Neural cell (in vitro differentiated cells): ENCODE results near the gene XBP1. TPM values are rescaled to one million over a fixed set of nuclear protein-coding genes. Genes with fewer than 3 reads are reported as not detected.
"Not testable (repeated sequence)": the region's sequence is repeated elsewhere in the genome, so short reads cannot be mapped to it uniquely, and the experiment has no call there.

ENCODE experiments used
- H2AFZ ChIP-seq: fragments of 200-600, 300-800 bp; sonication (generic), shearing (Covaris generic); 2 replicates; pipeline ENCODE4 v1.6.0; 2014; ENCODE audit warnings: low read depth, mild to moderate bottlenecking, antibody characterized with exemption, low read length, moderate library complexity
- H3F3A ChIP-seq: fragments of 200-600 bp; shearing (Covaris generic); 2 replicates; pipeline ENCODE4 v1.6.1; 2016; ENCODE audit warnings: mild to moderate bottlenecking, moderate library complexity, mixed read lengths, antibody characterized with exemption, low read length; ENCODE audit not compliant: insufficient read depth, poor library complexity, severe bottlenecking
- H3K27ac ChIP-seq: fragments of 200-600, 300-800 bp; sonication (generic), shearing (Covaris generic); 2 replicates; pipeline ENCODE4 v1.5.1; 2014; ENCODE audit warnings: mild to moderate bottlenecking, low read length, moderate library complexity
- H3K27me3 ChIP-seq: fragments of 300-800, 200-600 bp; sonication (generic), shearing (Covaris generic); 2 replicates; pipeline ENCODE4 v1.6.0; 2014; ENCODE audit warnings: mild to moderate bottlenecking, low read depth, low read length, moderate library complexity; ENCODE audit not compliant: insufficient read depth
- H3K36me3 ChIP-seq: fragments of 300-800, 200-600 bp; sonication (generic), shearing (Covaris generic); 2 replicates; pipeline ENCODE4 v1.5.1; 2014; ENCODE audit warnings: mild to moderate bottlenecking, antibody characterized with exemption, low read length, moderate library complexity; ENCODE audit not compliant: insufficient read depth
- H3K4me2 ChIP-seq: fragments of 300-800, 200-600 bp; sonication (generic), shearing (Covaris generic); 2 replicates; pipeline ENCODE4 v1.6.0; 2014; ENCODE audit warnings: mild to moderate bottlenecking, low read length
- H3K4me3 ChIP-seq: fragments of 300-800, 200-600 bp; sonication (generic), shearing (Covaris generic); 2 replicates; pipeline ENCODE4 v1.5.1; 2014; ENCODE audit warnings: mild to moderate bottlenecking, low read length, moderate library complexity
- H3K79me2 ChIP-seq: fragments of 200-600 bp; shearing (Covaris generic); replicated peaks from 2 replicates; pipeline ENCODE4 v1.6.0; 2014; ENCODE audit warnings: mild to moderate bottlenecking, low read length, moderate library complexity; ENCODE audit not compliant: insufficient read depth
- H3K9ac ChIP-seq: fragments of 300-800, 200-600 bp; sonication (generic), shearing (Covaris generic); 2 replicates; pipeline ENCODE4 v1.6.1; 2016; ENCODE audit warnings: mild to moderate bottlenecking, low read length, mixed read lengths
- H3K9me2 ChIP-seq: fragments of 200-600 bp; shearing (Covaris generic); 2 replicates; pipeline ENCODE4 v1.6.1; 2016; ENCODE audit warnings: mild to moderate bottlenecking, low read length, mixed read lengths; ENCODE audit not compliant: insufficient read depth
- H3K9me3 ChIP-seq: fragments of 200-600, 300-800 bp; sonication (generic), shearing (Covaris generic); 2 replicates; pipeline ENCODE4 v1.6.1; 2016; ENCODE audit warnings: mild to moderate bottlenecking, mixed run types, low read length, moderate library complexity, mixed read lengths
- H4K20me1 ChIP-seq: fragments of 200-600 bp; shearing (Covaris generic); 2 replicates; pipeline ENCODE4 v1.6.1; 2016; ENCODE audit warnings: mild to moderate bottlenecking, mixed run types; ENCODE audit not compliant: insufficient read depth
- EP300 ChIP-seq: fragments of 450-650 bp; conservative IDR thresholded peaks from 2 replicates; pipeline ENCODE4 v1.6.1; 2014; ENCODE audit warnings: antibody characterized with exemption, mild to moderate bottlenecking, moderate library complexity; ENCODE audit not compliant: poor library complexity, severe bottlenecking
- EZH2 ChIP-seq: fragments of 200-600, 300-800 bp; shearing (Covaris generic), sonication (generic); IDR thresholded peaks from 2 replicates; pipeline ENCODE4 v1.6.1; 2014; ENCODE audit warnings: antibody characterized with exemption, low read length, borderline replicate concordance, mild to moderate bottlenecking; ENCODE audit not compliant: insufficient read depth, poor library complexity, severe bottlenecking
- MXI1 ChIP-seq: fragments of 450-650 bp; conservative IDR thresholded peaks from 2 replicates; pipeline ENCODE4 v1.6.1; 2014; ENCODE audit warnings: antibody characterized with exemption, mild to moderate bottlenecking; ENCODE audit not compliant: poor library complexity, severe bottlenecking
- POLR2AphosphoS5 ChIP-seq: IDR thresholded peaks from 2 replicates; pipeline ENCODE4 v1.6.1; 2012
- RAD21 ChIP-seq: fragments of 450-650 bp; conservative IDR thresholded peaks from 2 replicates; pipeline ENCODE4 v1.6.1; 2014; ENCODE audit warnings: antibody characterized with exemption, mild to moderate bottlenecking, moderate library complexity
- SMC3 ChIP-seq: fragments of 450-650 bp; conservative IDR thresholded peaks from 2 replicates; pipeline ENCODE4 v1.6.1; 2014; ENCODE audit warnings: antibody characterized with exemption, mild to moderate bottlenecking, moderate library complexity; ENCODE audit not compliant: poor library complexity
- TAF1 ChIP-seq: IDR thresholded peaks from 2 replicates; pipeline ENCODE4 v1.6.1; 2012; ENCODE audit warnings: low read depth
- polyA plus RNA-seq: library from polyadenylated mRNA; depleted of rRNA; stranded (reverse); fragments of >200 nt; gene quantifications from 2 replicates; pipeline ENCODE4 v1.2.3, GENCODE V29; 2014
- TF ChIP-seq, protein P1 (sequence below): IDR thresholded peaks from 2 replicates; pipeline ENCODE4 v1.6.1; 2012; ENCODE audit warnings: borderline replicate concordance
- TF ChIP-seq, protein P2 (sequence below): fragments of 450-650 bp; IDR thresholded peaks from 2 replicates; pipeline ENCODE4 v1.5.1; 2014; ENCODE audit warnings: antibody characterized with exemption, mild to moderate bottlenecking, moderate library complexity; ENCODE audit not compliant: poor library complexity, severe bottlenecking

Gene XBP1
- polyA plus RNA-seq, 1 donor from 2014 or later, result 19.0 TPM

- H3K4me3 ChIP-seq, result no peak overlapping the region
- H3K9ac ChIP-seq, result no peak overlapping the region
- H2AFZ ChIP-seq, result no peak overlapping the region
- H3K36me3 ChIP-seq, result no peaks in the 10 kb centered on the region
- H3K9me2 ChIP-seq, result no peaks in the 10 kb centered on the region
- H3K27me3 ChIP-seq, result no peaks in the 10 kb centered on the region
- no peak overlapping the region for H3K27ac ChIP-seq
- H3F3A ChIP-seq, result no peaks in the 10 kb centered on the region
- TF ChIP-seq EP300 (no peak), MXI1 (no peak), RAD21 (no peak), EZH2 (no peak), POLR2AphosphoS5 (no peak), TAF1 (no peak), SMC3 (no peak)
- TF ChIP-seq, protein P1, sequence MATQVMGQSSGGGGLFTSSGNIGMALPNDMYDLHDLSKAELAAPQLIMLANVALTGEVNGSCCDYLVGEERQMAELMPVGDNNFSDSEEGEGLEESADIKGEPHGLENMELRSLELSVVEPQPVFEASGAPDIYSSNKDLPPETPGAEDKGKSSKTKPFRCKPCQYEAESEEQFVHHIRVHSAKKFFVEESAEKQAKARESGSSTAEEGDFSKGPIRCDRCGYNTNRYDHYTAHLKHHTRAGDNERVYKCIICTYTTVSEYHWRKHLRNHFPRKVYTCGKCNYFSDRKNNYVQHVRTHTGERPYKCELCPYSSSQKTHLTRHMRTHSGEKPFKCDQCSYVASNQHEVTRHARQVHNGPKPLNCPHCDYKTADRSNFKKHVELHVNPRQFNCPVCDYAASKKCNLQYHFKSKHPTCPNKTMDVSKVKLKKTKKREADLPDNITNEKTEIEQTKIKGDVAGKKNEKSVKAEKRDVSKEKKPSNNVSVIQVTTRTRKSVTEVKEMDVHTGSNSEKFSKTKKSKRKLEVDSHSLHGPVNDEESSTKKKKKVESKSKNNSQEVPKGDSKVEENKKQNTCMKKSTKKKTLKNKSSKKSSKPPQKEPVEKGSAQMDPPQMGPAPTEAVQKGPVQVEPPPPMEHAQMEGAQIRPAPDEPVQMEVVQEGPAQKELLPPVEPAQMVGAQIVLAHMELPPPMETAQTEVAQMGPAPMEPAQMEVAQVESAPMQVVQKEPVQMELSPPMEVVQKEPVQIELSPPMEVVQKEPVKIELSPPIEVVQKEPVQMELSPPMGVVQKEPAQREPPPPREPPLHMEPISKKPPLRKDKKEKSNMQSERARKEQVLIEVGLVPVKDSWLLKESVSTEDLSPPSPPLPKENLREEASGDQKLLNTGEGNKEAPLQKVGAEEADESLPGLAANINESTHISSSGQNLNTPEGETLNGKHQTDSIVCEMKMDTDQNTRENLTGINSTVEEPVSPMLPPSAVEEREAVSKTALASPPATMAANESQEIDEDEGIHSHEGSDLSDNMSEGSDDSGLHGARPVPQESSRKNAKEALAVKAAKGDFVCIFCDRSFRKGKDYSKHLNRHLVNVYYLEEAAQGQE, result no peak
- TF ChIP-seq, protein P2, sequence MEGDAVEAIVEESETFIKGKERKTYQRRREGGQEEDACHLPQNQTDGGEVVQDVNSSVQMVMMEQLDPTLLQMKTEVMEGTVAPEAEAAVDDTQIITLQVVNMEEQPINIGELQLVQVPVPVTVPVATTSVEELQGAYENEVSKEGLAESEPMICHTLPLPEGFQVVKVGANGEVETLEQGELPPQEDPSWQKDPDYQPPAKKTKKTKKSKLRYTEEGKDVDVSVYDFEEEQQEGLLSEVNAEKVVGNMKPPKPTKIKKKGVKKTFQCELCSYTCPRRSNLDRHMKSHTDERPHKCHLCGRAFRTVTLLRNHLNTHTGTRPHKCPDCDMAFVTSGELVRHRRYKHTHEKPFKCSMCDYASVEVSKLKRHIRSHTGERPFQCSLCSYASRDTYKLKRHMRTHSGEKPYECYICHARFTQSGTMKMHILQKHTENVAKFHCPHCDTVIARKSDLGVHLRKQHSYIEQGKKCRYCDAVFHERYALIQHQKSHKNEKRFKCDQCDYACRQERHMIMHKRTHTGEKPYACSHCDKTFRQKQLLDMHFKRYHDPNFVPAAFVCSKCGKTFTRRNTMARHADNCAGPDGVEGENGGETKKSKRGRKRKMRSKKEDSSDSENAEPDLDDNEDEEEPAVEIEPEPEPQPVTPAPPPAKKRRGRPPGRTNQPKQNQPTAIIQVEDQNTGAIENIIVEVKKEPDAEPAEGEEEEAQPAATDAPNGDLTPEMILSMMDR, result no peak
- H3K4me2 ChIP-seq, result no peak overlapping the region
- no peaks in the 10 kb centered on the region for H3K9me3 ChIP-seq
- H3K79me2 ChIP-seq, result no peaks in the 10 kb centered on the region
- no peaks in the 10 kb centered on the region for H4K20me1 ChIP-seq
Observed at GRCh38 chr22:28810821-28811491, 10.6 kb upstream of the XBP1 start.

GRCh38 chr22:28808716-28809355, 8.5 kb upstream of the XBP1 start:
- Histone ChIP-seq H3K9me2 (no peaks in the 10 kb centered on the region), H2AFZ (no peak overlapping the region), H3K4me2 (no peak overlapping the region), H3K27ac (no peak overlapping the region), H3K9ac (no peak overlapping the region), H3K4me3 (no peak overlapping the region), H3K27me3 (no peaks in the 10 kb centered on the region), H3F3A (no peaks in the 10 kb centered on the region), H3K79me2 (no peaks in the 10 kb centered on the region), H3K9me3 (no peaks in the 10 kb centered on the region), H4K20me1 (no peaks in the 10 kb centered on the region), H3K36me3 (no peaks in the 10 kb centered on the region)
- TF ChIP-seq EZH2 (no peak), RAD21 (no peak), POLR2AphosphoS5 (no peak)

GRCh38 chr22:28805426-28805825, 5.1 kb upstream of the XBP1 start:
- H3K4me2 ChIP-seq, H3K4me3 ChIP-seq, H3K27me3 ChIP-seq, H2AFZ ChIP-seq, H3K9ac ChIP-seq, H3K9me2 ChIP-seq, H3K9me3 ChIP-seq, H3K79me2 ChIP-seq, H3K36me3 ChIP-seq, H3K27ac ChIP-seq, H4K20me1 ChIP-seq, H3F3A ChIP-seq: not testable (repeated sequence)
